HG02973 (cell line): Measurements from ENCODE around the gene TEX53.

Source experiments
- ATAC-seq: cut with Tn5 transposase; IDR thresholded peaks from one replicate; pipeline ENCODE4 v1.9.1; 2021; ENCODE audit warnings: moderate library complexity; ENCODE audit not compliant: unreplicated experiment

Gene TEX53

GRCh38 chr9:114657705-114658104 lies at the start of gene TEX53:
TSS of gene TEX53 (minus strand) at chr9:114657805. CDS start at chr9:114657774, 31 bp downstream.
- ATAC-seq = no peak

- ATAC-seq = no peak
Measured at GRCh38 chr9:114706711-114707110, 49.1 kb upstream of the TEX53 start.

- no peak for ATAC-seq
Measured at GRCh38 chr9:114701988-114702387, 44.4 kb upstream of the TEX53 start.

- peak; percentile 30 for ATAC-seq
Measured at GRCh38 chr9:114697951-114698351, 40.3 kb upstream of the TEX53 start.

GRCh38 chr9:114696814-114697544 lies 39.4 kb upstream of the TEX53 start:
- ATAC-seq = peak; percentile 69

GRCh38 chr9:114695948-114696347 lies 38.3 kb upstream of the TEX53 start:
- no peak for ATAC-seq

- peak; percentile 35 for ATAC-seq
Measured at GRCh38 chr9:114694719-114695269, 37.2 kb upstream of the TEX53 start.

- ATAC-seq = no peak
Measured at GRCh38 chr9:114694146-114694545, 36.5 kb upstream of the TEX53 start.

- no peak for ATAC-seq
Measured at GRCh38 chr9:114693248-114693855, 35.7 kb upstream of the TEX53 start.

- ATAC-seq = no peak
Measured at GRCh38 chr9:114691956-114692295, 34.3 kb upstream of the TEX53 start.

GRCh38 chr9:114691046-114691955 lies 33.7 kb upstream of the TEX53 start:
- peak; percentile 45 for ATAC-seq

GRCh38 chr9:114690308-114690707 lies 32.7 kb upstream of the TEX53 start:
- ATAC-seq = no peak

GRCh38 chr9:114689813-114690212 lies 32.2 kb upstream of the TEX53 start:
- no peak for ATAC-seq

- ATAC-seq = no peak
Measured at GRCh38 chr9:114688909-114689610, 31.5 kb upstream of the TEX53 start.

GRCh38 chr9:114688379-114688778 lies 30.8 kb upstream of the TEX53 start:
- no peak for ATAC-seq

- ATAC-seq = no peak
Measured at GRCh38 chr9:114687034-114687433, 29.4 kb upstream of the TEX53 start.

GRCh38 chr9:114685951-114686350 lies 28.3 kb upstream of the TEX53 start:
- no peak for ATAC-seq

- no peak for ATAC-seq
Measured at GRCh38 chr9:114684036-114684435, 26.4 kb upstream of the TEX53 start.

GRCh38 chr9:114682846-114683245 lies 25.2 kb upstream of the TEX53 start:
- no peak for ATAC-seq

- ATAC-seq = no peak
Measured at GRCh38 chr9:114681594-114682332, 24.2 kb upstream of the TEX53 start, which contains the start of gene TEX48. TSS of gene TEX48 (minus strand) at chr9:114682192. CDS start at chr9:114671723, 10,469 bp downstream.
